Mesothelial cell of epicardium (in vitro differentiated cells): ENCODE results near the gene DISP1. TPM values are rescaled to one million over a fixed set of nuclear protein-coding genes. Genes with fewer than 3 reads are reported as not detected.
A peak's percentile ranks its signal among the peaks of the same experiment; 100 is the strongest.

Experiments used
- DNase-seq, 2 experiments: peaks; one replicate each; pipeline ENCODE4 v3.0.0; 2021; ENCODE audit warnings: low spot score in 2 of 2; ENCODE audit not compliant: unreplicated experiment in 2 of 2
- H3K27ac Mint-ChIP-seq: 2 replicates; pipeline ENCODE4 v1.8.0; 2021; ENCODE audit warnings: mixed read lengths
- H3K27me3 Mint-ChIP-seq: 2 replicates; pipeline ENCODE4 v1.8.0; 2021; ENCODE audit warnings: low read depth, mixed read lengths
- H3K36me3 Mint-ChIP-seq: 2 replicates; pipeline ENCODE4 v1.8.0; 2021; ENCODE audit warnings: mixed read lengths
- H3K4me1 Mint-ChIP-seq: 2 replicates; pipeline ENCODE4 v1.8.0; 2021; ENCODE audit warnings: mixed read lengths
- H3K4me3 Mint-ChIP-seq: 2 replicates; pipeline ENCODE4 v1.8.0; 2021; ENCODE audit warnings: mild to moderate bottlenecking, moderate library complexity, mixed read lengths
- H3K9me3 Mint-ChIP-seq: 2 replicates; pipeline ENCODE4 v1.8.0; 2021; ENCODE audit warnings: mixed read lengths
- CTCF ChIP-seq: fragments of 200-600 bp; sonication (generic); IDR thresholded peaks from one replicate; pipeline ENCODE4 v1.5.0; 2021; ENCODE audit warnings: antibody characterized with exemption; ENCODE audit not compliant: unreplicated experiment
- total RNA-seq: library from RNA; stranded (reverse); gene quantifications from 3 replicates; pipeline ENCODE4 v1.2.1, GENCODE V29; 2021

The DISP1 gene
- total RNA-seq, 1 donor from 2014 or later: 91.7 TPM

DNA sequence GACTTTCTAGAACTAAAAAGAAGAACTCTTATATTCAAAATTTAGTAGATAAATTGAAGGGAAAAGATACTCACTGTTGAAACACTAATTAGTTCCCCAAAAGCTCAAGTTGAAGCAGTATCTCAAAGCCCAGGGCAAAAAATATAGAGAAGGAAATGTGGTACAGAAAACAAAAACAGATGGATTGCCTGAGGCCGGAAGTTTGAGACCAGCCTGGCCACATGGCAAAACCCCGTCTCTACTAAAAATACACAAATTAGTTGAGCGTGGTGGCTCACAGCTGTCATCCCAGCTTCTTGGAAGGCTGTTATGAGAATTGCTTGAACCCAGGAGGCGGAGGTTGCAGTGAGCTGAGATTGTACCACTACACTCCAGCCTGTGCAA is 41.9 kb upstream of the DISP1 start:
- Mint-ChIP-seq H3K27ac (no peak overlapping the region), H3K4me3 (no peak overlapping the region), H3K9me3 (peaks cover 21% of the 10 kb centered on the region), H3K36me3 (no peaks in the 10 kb centered on the region), H3K4me1 (peaks cover 1% of the 10 kb centered on the region), H3K27me3 (no peaks in the 10 kb centered on the region)
- DNase-seq: no peak
- TF ChIP-seq CTCF: no peak

DNA sequence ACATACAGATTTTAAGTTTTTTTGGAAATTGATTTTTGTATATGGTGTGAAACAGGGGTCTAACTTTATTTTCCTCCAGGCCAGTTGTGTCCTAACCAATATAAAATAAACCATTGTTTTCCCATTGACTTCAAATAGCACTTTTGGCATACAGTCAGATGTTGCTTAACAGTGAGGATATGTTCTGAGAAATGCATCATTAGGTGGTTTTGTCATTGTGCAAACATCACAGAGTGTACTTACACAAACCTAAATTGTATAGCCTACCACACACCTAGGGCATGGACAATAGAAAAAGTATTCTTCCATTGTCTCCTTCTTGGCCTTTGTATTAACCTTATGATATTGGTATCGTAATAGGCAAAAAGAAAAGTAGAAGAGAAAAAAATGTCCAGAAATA is 37.4 kb upstream of the DISP1 start:
- Mint-ChIP-seq H3K4me3 (no peak overlapping the region), H3K36me3 (peaks cover 1% of the 10 kb centered on the region), H3K27ac (no peak overlapping the region), H3K4me1 (peaks cover 3% of the 10 kb centered on the region), H3K27me3 (no peaks in the 10 kb centered on the region), H3K9me3 (peaks cover 10% of the 10 kb centered on the region)
- no peak for DNase-seq
- no peak for TF ChIP-seq CTCF

GRCh38 chr1:222777977-222778376 is 36.9 kb upstream of the DISP1 start:
- no peak overlapping the region for H3K27ac Mint-ChIP-seq
- H3K36me3 Mint-ChIP-seq: peaks cover 1% of the 10 kb centered on the region
- H3K4me1 Mint-ChIP-seq: peaks cover 3% of the 10 kb centered on the region
- H3K27me3 Mint-ChIP-seq: no peaks in the 10 kb centered on the region
- no peak overlapping the region for H3K4me3 Mint-ChIP-seq
- peaks cover 10% of the 10 kb centered on the region for H3K9me3 Mint-ChIP-seq
- TF ChIP-seq CTCF: no peak
- DNase-seq: no peak

DNA sequence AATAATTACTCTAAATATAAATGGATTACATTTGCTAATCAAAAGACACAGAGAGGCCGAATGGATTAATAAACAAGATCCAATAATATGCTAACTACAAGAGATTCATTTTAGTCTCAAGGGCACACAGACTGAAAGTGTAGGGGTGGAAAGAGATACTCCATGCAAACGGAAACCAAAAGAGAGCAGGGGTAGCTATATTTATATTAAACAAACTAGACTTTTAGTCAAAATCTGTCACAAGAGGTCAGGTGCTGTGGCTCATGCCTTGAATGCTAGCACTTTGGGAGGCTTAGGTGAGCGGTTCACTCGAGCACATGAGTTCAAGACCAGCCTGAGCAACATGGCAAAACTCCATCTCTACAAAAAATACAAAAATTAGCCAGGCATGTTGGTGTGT is 33.6 kb upstream of the DISP1 start:
- no peak for TF ChIP-seq CTCF
- H3K36me3 Mint-ChIP-seq: peaks cover 1% of the 10 kb centered on the region
- DNase-seq: no peak
- H3K4me3 Mint-ChIP-seq: no peak overlapping the region
- peaks cover 30% of the 10 kb centered on the region for H3K4me1 Mint-ChIP-seq
- no peak overlapping the region for H3K27ac Mint-ChIP-seq
- peaks cover 10% of the 10 kb centered on the region for H3K9me3 Mint-ChIP-seq
- no peaks in the 10 kb centered on the region for H3K27me3 Mint-ChIP-seq

DNA sequence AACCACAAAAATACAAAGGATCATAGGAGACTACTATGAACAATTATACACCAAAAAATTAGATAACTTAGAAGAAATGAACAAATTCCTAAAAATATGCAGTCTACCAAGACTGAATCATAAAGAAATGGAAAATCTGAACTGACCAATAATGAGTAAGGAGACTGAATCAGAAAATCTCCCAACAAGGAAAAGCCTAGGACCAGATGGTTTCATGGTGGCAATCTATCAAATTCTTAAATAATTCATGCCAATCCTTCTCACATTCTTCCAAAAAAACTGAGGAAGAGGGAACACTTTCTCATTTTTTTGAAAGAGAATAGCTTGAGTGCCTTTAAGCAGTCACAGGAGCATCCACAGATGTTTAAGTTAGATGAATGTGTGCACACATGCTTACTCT is 31.8 kb upstream of the DISP1 start:
- DNase-seq: no peak
- no peak overlapping the region for H3K4me3 Mint-ChIP-seq
- TF ChIP-seq CTCF: no peak
- H3K36me3 Mint-ChIP-seq: peaks cover 1% of the 10 kb centered on the region
- no peaks in the 10 kb centered on the region for H3K27me3 Mint-ChIP-seq
- peaks cover 10% of the 10 kb centered on the region for H3K9me3 Mint-ChIP-seq
- no peak overlapping the region for H3K27ac Mint-ChIP-seq
- H3K4me1 Mint-ChIP-seq: peaks cover 43% of the 10 kb centered on the region

GRCh38 chr1:222784371-222784770 is 30.5 kb upstream of the DISP1 start:
- Mint-ChIP-seq H3K4me3 (no peak overlapping the region), H3K36me3 (peaks cover 1% of the 10 kb centered on the region), H3K27ac (peak overlapping the region; percentile 84), H3K27me3 (no peaks in the 10 kb centered on the region), H3K9me3 (peaks cover 10% of the 10 kb centered on the region), H3K4me1 (peaks cover 44% of the 10 kb centered on the region)
- TF ChIP-seq CTCF: no peak
- DNase-seq: no peak
